Stomach (tissue), 9 donors: Measurements from ENCODE around the gene HECTD2. TPM values are rescaled to one million over a fixed set of nuclear protein-coding genes. Genes with fewer than 3 reads are reported as not detected.
A peak's percentile ranks its signal among the peaks of the same experiment; 100 is the strongest.

ENCODE experiments used
- DNase-seq, 2 donors: peaks; one replicate each; pipeline versions ENCODE4 v3.0.0 to v3.0.0-alpha.2; 2013 to 2019
- H3K27ac ChIP-seq, 5 donors: fragments of 200-600 bp in 4 of 5; sonication (generic) in 4 of 5; one replicate each; pipeline ENCODE4 v1.5.1; 2013 to 2019; ENCODE audit warnings: mild to moderate bottlenecking in 1 of 5, moderate library complexity in 1 of 5
- H3K27me3 ChIP-seq, 3 donors: fragments of 200-600 bp; sonication (generic); one replicate each; pipeline ENCODE4 v1.5.1; 2017 to 2019; ENCODE audit warnings: mixed run types in 1 of 3
- H3K36me3 ChIP-seq, 4 donors: fragments of 200-600 bp; sonication (generic); 1 replicate in 3 of 4; 2 replicates in 1 of 4; pipeline ENCODE4 v1.5.1; 2016 to 2019
- H3K4me1 ChIP-seq, 4 donors: fragments of 200-600 bp; sonication (generic); one replicate each; pipeline ENCODE4 v1.5.1; 2016 to 2019
- H3K4me3 ChIP-seq, 4 donors: fragments of 200-600 bp; sonication (generic) in 3 of 4; one replicate each; pipeline ENCODE4 v1.5.1; 2016 to 2019; ENCODE audit warnings: mild to moderate bottlenecking in 1 of 4
- H3K9me3 ChIP-seq, 4 donors: fragments of 200-600 bp; sonication (generic); one replicate each; pipeline ENCODE4 v1.5.1; 2016 to 2019
- CTCF ChIP-seq, 7 experiments: fragments of 450-650 bp in 4 of 7; fragments of 200-600 bp in 3 of 7; sonication (generic) in 3 of 7; IDR thresholded peaks; one replicate each; pipeline ENCODE4 v1.5.1; 2016 to 2019; ENCODE audit warnings: antibody characterized with exemption in 7 of 7, control low read depth in 2 of 7, mild to moderate bottlenecking in 1 of 7
- EP300 ChIP-seq: sonication (generic); formaldehyde crosslinking; IDR thresholded peaks from one replicate; pipeline ENCODE4 v1.6.1; 2017; ENCODE audit warnings: antibody characterized with exemption
- POLR2A ChIP-seq, 4 donors: fragments of 450-650 bp; IDR thresholded peaks; one replicate each; pipeline ENCODE4 v1.6.1; 2016; ENCODE audit warnings: antibody characterized with exemption in 4 of 4, control low read depth in 2 of 4, mild to moderate bottlenecking in 1 of 4, moderate library complexity in 1 of 4
- POLR2AphosphoS5 ChIP-seq, 3 donors: sonication (generic); formaldehyde crosslinking; IDR thresholded peaks; one replicate each; pipeline ENCODE4 v1.6.1; 2016; ENCODE audit warnings: antibody characterized with exemption in 3 of 3
- WGBS, 5 donors: extraction: QIAGEN DNeasy Blood & Tissue Kit in 3 of 5; methylation state at CpG; one replicate each; pipeline versions ENCODE4 v1.1.5 to v1.1.7; 2013 to 2018; 5-methylcytosine and 5-hydroxymethylcytosine counted together
- intact Hi-C: fragments of 100-400 bp; cut with DNase I; formaldehyde crosslinking; loops from one replicate; pipeline ENCODE4 v1.15.1; 2023; ENCODE audit warnings: low total_unique reads
- polyA plus RNA-seq, 3 donors: library from polyadenylated mRNA; stranded (reverse); fragments of 200-250 nt; gene quantifications; one replicate each; pipeline ENCODE4 v1.2.3, GENCODE V29; 2013
- total RNA-seq, 5 donors: library from RNA; depleted of rRNA; stranded (reverse); fragments of >200 nt; gene quantifications; one replicate each; pipeline versions ENCODE4 v1.1.0 to v1.2.3, GENCODE V29; 2014 to 2016
- donor health status: healthy with polysubstance abuse.
- donor health status: Bipolar disorder and iron deficiency.
- donor health status: healthy.

Gene HECTD2
- total and polyA plus RNA-seq, 8 donors = 1.7 to 32.6 (median 12.4) TPM

GRCh38 chr10:91487911-91488582 lies 77.9 kb downstream of the HECTD2 start:
- Histone ChIP-seq H3K27me3 (no peaks in the 10 kb centered on the region), H3K4me3 (no peak overlapping the region), H3K36me3 (peaks cover 0 to 11% (median 5%) of the 10 kb centered on the region in 4 donors), H3K9me3 (no peaks in the 10 kb centered on the region), H3K4me1 (no peaks in the 10 kb centered on the region), H3K27ac (no peak overlapping the region)
- no peak for DNase-seq
- WGBS, 5 donors = 79 to 88% (median 86%) methylated on average over 3 of the region's 3 CpGs
- TF ChIP-seq POLR2A (IDR thresholded peaks at IDR 0.05) = no peak
- TF ChIP-seq CTCF (IDR thresholded peaks at IDR 0.05) = no peak
- no peak for TF ChIP-seq POLR2AphosphoS5 (IDR thresholded peaks at IDR 0.05)
- no peak for TF ChIP-seq EP300
- intact Hi-C loops = no loop called here

- intact Hi-C loops = no loop called here
- peaks cover 0 to 3% (median under 1%) of the 10 kb centered on the region in 4 donors for H3K36me3 ChIP-seq
Measured at GRCh38 chr10:91493313-91493712, 83.2 kb downstream of the HECTD2 start.

GRCh38 chr10:91495402-91495801 lies 85.3 kb downstream of the HECTD2 start:
- Histone ChIP-seq H3K27me3 (no peaks in the 10 kb centered on the region), H3K4me3 (no peak overlapping the region), H3K4me1 (peaks cover 0 to 13% (median 0%) of the 10 kb centered on the region in 4 donors), H3K36me3 (peaks cover 0 to 22% (median 19%) of the 10 kb centered on the region in 4 donors), H3K9me3 (no peaks in the 10 kb centered on the region), H3K27ac (no peak overlapping the region)
- TF ChIP-seq CTCF (IDR thresholded peaks at IDR 0.05) (no peak), POLR2AphosphoS5 (IDR thresholded peaks at IDR 0.05) (no peak), POLR2A (IDR thresholded peaks at IDR 0.05) (no peak), EP300 (no peak)
- intact Hi-C loops = loop anchor here (5.0 kb wide), 1 partner anchor 142 kb away; no protein-coding TSS in a partner anchor
- no peak for DNase-seq

More at GRCh38 chr10:91493313-91493712, 83.2 kb downstream of the HECTD2 start:
- Histone ChIP-seq H3K4me3 (no peak overlapping the region), H3K9me3 (no peaks in the 10 kb centered on the region), H3K27ac (no peak overlapping the region), H3K4me1 (peaks cover 0 to 13% (median 0%) of the 10 kb centered on the region in 4 donors), H3K27me3 (no peaks in the 10 kb centered on the region)
- TF ChIP-seq EP300 (no peak), CTCF (IDR thresholded peaks at IDR 0.05) (peak in 4 of 7 experiments; percentile 15 to 69 (median 32))
- peak in 1 of 2 donors; percentile 33 for DNase-seq
- WGBS, 5 donors = 18 to 35% (median 30%) methylated on average over 2 of the region's 2 CpGs

GRCh38 chr10:91496016-91496415 lies 85.9 kb downstream of the HECTD2 start:
- H3K4me1 ChIP-seq = peaks cover 0 to 13% (median 0%) of the 10 kb centered on the region in 4 donors
- TF ChIP-seq POLR2AphosphoS5 (IDR thresholded peaks at IDR 0.05) (no peak), CTCF (IDR thresholded peaks at IDR 0.05) (no peak), POLR2A (IDR thresholded peaks at IDR 0.05) (no peak), EP300 (no peak)
- DNase-seq = no peak
- H3K27ac ChIP-seq = no peak overlapping the region
- H3K27me3 ChIP-seq = no peaks in the 10 kb centered on the region
- 82 to 92% (median 90%) methylated on average over 4 of the region's 4 CpGs for WGBS, 5 donors
- no peaks in the 10 kb centered on the region for H3K9me3 ChIP-seq
- peaks cover 0 to 24% (median 21%) of the 10 kb centered on the region in 4 donors for H3K36me3 ChIP-seq
- intact Hi-C loops = loop anchor here (5.0 kb wide), 1 partner anchor 141 kb away; no protein-coding TSS in a partner anchor
- no peak overlapping the region for H3K4me3 ChIP-seq
